ENCODE measurements around the gene ZFYVE27. TPM values are rescaled to one million over a fixed set of nuclear protein-coding genes. Genes with fewer than 3 reads are reported as not detected.

The ZFYVE27 gene
- total and polyA plus RNA-seq, 2 donors (not counting 3 experiments of a cell fraction or from before 2014, with no cell fraction given), result 16.3 to 24.2 TPM

GRCh38 chr10:97791824-97792721 is 55.1 kb downstream of the ZFYVE27 start:
- H3K4me1 ChIP-seq (ENCODE audit: control insufficient read depth, extremely low read depth, insufficient read depth, low read length), result no peaks in the 10 kb centered on the region
- ChIA-PET CTCF (interaction anchor here (0.6 to 4.9 kb wide), 45 partner anchors 9 to 1485 kb away, joined by 3 to 118 read pairs (median 4); partner anchors contain the start of genes GOLGA7B and SFRP5), POLR2A (no interaction called here)
- intact Hi-C loops (cut with micrococcal nuclease) (loop anchor here (1.0 to 5.0 kb wide), 4 partner anchors 77 to 253 kb away; no protein-coding TSS in a partner anchor), dilution Hi-C loops (cut with MboI; ENCODE audit: extremely low pct_ligation_motif_present, low sequenced_read_pairs) (no loop called here)
- peaks cover 3 to 6% of the 10 kb centered on the region in 2 experiments for H3K27me3 ChIP-seq (ENCODE audit: control insufficient read depth in 2 of 2, insufficient read depth in 2 of 2, low read length in 2 of 2)
- BruUV-seq (replicated peaks), result no TSS peak
- H3K36me3 ChIP-seq (ENCODE audit: control insufficient read depth in 2 of 2, extremely low read depth in 1 of 2, insufficient read depth in 2 of 2, low read length in 2 of 2), result no peaks in the 10 kb centered on the region
- FAIRE-seq (peak; percentile 67), DNase-seq (ENCODE audit: low read depth, low spot score) (peak; percentile 43)
- H4K20me1 ChIP-seq (replicated peaks; ENCODE audit: control insufficient read depth, extremely low read depth, insufficient read depth, low read length), result no peaks in the 10 kb centered on the region
- no peak overlapping the region for H3K9ac ChIP-seq (replicated peaks; ENCODE audit: extremely low read depth, insufficient read depth, low read length)
- H3K27ac ChIP-seq (ENCODE audit: insufficient read depth, low read depth, low read length), result no peak overlapping the region
- no peak overlapping the region for H3K4me3 ChIP-seq (replicated peaks in 1 of 3; ENCODE audit: insufficient read depth in 1 of 3, low read depth in 1 of 3, low read length in 3 of 3)
- no peaks in the 10 kb centered on the region for H3K9me1 ChIP-seq (replicated peaks; ENCODE audit: control insufficient read depth, extremely low read depth, insufficient read depth, low read length)
- H3K9me3 ChIP-seq (replicated peaks; ENCODE audit: control insufficient read depth, insufficient read depth, low read length), result no peaks in the 10 kb centered on the region
- no peaks in the 10 kb centered on the region for H3K79me2 ChIP-seq (ENCODE audit: control insufficient read depth, insufficient read depth, low read length)
- H2AFZ ChIP-seq (ENCODE audit: low read depth, low read length), result no peak overlapping the region
- no peak overlapping the region for H3K4me2 ChIP-seq (ENCODE audit: insufficient read depth, low read length)
- TF ChIP-seq GATA2 (IDR thresholded peaks at IDR 0.05; ENCODE audit: insufficient read depth, insufficient read length, low read depth, low read length), result no peak
- no peak for TF ChIP-seq MYC (IDR thresholded peaks at IDR 0.05; ENCODE audit: low read depth, low read length)
- TF ChIP-seq EZH2 (IDR thresholded peaks at IDR 0.05; ENCODE audit: borderline replicate concordance, low read depth, low read length, severe bottlenecking), result no peak
- TF ChIP-seq CTCF (IDR thresholded peaks at IDR 0.05; ENCODE audit: extremely low read depth in 1 of 2, insufficient read depth in 1 of 2, low read depth in 1 of 2, low read length in 2 of 2), result peak; percentile 76 to 93
- no peak for TF ChIP-seq FOS (IDR thresholded peaks at IDR 0.05; ENCODE audit: borderline replicate concordance, insufficient read depth, low read length)
